Right ventricle myocardium superior (tissue), 1 donor: ENCODE data around the gene CLDN6. TPM values are rescaled to one million over a fixed set of nuclear protein-coding genes. Genes with fewer than 3 reads are reported as not detected.

Source experiments
- ATAC-seq: fragments of 200-7000 bp; cut with Tn5 transposase; one replicate; pipeline ENCODE4 v1.9.1; 2020; ENCODE audit warnings: mild to moderate bottlenecking; ENCODE audit not compliant: poor library complexity
- DNase-seq: peaks from one replicate; pipeline ENCODE4 v3.0.0-alpha.2; 2020
- intact Hi-C: fragments of 100-400 bp; cut with DNase I; formaldehyde crosslinking; loops from one replicate; pipeline ENCODE4 v1.11.2; 2022
- total RNA-seq: library from RNA; stranded (reverse); fragmentation: NEBNext Ultra II Directional; extraction: Animal tissue kit (Norgen Biotek cat#: 25700); gene quantifications from one replicate; pipeline ENCODE4 v1.2.1, GENCODE V29; 2021
- donor health status: DM: no; HTN: yes; CAD: no; lungs with severe emphysema.

CLDN6 gene
- total RNA-seq, 1 donor from 2014 or later, result not detected

DNA sequence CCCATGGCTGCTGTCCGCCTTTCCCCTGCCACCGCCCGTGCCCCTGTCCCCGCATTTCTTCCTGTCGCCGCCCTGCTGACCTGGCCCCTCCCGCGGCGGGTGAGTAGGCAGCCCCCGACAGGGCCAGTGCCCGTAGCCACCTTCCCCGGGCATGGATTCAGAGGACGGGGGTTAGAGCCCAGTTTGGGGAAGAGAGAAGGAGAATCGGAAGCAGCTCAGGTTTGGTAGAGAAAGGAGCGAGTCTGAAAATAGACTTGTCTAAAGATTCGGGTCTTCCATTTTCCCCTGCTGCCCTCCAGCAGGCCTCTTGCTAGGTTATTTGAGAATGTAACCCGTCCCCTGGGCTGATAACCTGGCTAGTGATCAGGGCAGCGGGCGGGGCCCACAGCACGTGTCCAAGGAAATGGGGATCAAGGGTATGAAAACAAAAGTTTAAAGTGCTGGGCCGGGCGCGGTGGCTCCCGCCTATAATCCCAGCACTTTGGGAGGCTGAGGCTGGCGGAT is 13.2 kb downstream of the CLDN6 start:
- intact Hi-C loops, result no loop called here
- no peak for ATAC-seq

DNA sequence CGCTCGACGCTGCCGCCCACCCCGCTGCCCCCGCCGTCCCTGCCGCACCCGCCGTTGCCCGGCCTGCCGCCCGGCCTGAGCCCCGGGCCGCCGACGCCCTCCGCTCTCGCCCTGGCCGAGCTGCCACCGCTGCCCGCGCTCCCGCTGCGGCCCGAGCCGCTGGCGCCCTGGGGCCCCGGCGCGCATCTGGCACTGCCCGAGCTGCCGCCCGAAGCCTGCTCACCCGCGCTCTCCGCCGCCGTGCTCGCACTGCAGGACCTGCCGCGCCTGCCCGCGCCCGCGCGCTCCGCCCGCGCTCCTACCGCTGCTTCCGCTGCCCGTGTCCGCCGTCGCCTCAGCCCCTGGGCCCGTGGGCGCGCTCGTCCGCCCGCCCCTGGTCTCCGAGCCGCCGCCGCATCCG is 13.7 kb downstream of the CLDN6 start:
- ATAC-seq, result no peak
- intact Hi-C loops, result no loop called here
- DNase-seq, result no peak

More for the DNA sequence above, 13.2 kb downstream of the CLDN6 start:
- no peak for DNase-seq

DNA sequence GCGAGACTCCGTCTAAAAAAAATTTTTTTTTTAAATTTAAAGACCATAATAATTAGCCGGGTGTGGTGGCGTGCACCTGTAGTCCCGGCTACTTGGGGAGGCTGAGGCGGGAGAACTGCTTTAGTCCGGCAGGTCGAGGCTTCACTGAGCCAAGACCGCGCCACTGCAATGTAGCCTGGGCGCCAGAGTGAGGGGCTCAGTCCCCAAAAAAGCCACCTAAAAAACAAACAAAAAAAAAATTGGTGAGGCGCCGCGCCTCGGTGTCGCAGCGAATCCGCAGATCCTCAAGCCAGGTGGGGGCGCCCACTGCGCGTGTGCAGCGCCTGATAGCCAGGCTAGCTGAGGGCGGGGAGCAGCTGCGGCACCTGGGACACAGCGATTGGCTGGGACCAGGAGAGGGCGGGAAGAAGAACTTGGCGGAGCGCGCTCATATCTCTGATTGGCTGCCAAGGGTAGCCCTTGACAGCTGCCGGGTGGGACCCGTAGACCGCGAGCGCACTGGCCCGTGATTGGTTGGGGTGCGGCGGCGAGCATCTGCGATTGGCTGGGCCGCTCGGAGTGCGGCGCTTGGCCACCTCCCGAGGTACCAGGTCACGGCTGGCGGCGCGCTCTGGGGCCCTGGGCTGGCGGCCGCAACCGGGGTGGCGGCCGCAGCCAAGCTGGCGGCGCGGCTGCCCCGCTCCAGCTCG is 14.3 kb downstream of the CLDN6 start:
- ATAC-seq (peak; percentile 98), DNase-seq (peak; percentile 98)
- intact Hi-C loops, result no loop called here

DNA sequence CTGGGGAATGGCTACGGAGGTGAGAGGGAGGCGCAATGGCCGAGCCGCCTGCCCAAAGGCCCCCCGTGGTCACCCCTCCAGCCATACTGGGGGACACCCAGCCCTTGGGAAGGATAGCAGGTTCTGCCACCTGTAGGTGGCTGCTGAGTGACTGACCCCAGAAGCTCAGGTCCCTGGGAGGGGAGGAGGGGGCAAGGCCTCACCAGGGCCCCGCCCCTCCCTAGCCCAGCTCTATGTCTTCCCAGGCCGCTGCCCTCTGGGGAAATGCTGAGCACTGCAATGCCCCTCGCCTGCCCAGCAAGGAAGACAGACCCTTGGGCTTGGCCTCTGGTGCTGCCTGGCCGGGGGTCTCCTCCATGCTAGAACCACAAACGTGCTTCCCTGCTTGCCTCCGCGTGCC is 16.7 kb downstream of the CLDN6 start:
- ATAC-seq (no peak), DNase-seq (no peak)
- intact Hi-C loops, result no loop called here

DNA sequence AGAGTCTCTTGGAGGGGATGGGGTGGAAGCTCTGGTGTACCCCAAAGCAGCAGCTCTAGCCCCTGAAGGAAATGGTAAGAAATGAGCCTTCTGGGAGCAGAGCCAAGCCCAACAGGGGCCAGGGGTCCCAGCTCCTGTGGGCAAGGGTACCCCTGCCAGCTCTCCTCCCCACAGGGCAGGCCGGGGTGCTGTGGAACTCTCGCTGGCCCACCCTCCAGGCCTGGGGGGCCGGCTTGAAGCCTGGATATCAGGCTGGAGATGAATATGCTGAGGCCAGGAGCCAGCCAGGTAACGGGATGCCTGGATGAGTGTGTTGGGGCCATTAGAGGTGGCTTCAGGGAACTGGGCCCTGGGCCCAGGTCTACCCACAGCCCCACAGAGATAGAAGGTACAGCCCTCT is 17.4 kb downstream of the CLDN6 start:
- DNase-seq, result no peak
- no peak for ATAC-seq
- intact Hi-C loops, result no loop called here

DNA sequence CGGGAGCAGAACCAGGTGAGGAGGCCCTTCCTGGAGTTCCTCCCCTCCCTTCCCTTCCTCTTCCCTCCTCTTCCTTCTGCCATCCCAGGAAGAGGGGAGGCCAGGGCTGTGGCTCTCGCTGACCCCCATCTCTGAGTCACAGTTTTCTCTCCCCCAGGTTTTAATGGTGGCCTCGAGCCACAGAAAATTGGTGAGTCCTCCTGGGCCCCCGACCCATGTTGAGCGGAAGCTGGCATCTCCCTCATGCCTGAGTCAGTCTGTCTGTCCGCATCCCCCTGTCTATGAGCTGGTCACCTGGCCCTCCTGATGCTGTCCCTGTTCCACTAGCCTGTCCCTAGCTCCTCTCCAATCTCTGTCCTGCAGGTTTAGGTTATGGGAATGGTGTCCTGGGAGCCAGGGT is 18.1 kb downstream of the CLDN6 start:
- ATAC-seq (no peak), DNase-seq (no peak)
- intact Hi-C loops, result no loop called here

DNA sequence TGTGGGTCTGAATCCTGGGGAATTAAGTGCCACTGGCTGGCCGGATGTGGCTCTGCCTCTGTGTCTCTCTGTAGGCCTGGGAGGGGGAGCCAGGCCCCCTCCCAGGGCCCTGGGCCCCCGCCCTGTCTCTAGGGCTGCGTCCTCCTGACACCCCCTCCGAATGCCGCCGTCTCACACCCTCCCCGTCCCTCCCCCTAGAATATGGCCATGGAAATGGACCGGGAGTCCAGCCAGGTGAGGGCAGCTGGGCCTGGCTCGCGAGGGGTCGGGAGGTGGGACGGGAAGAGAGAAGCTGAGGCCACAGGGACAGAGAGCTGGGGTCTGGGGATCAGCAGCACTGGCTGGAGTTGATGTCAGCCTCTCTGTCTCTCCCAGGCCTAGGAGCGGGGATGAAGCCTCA is 21.7 kb downstream of the CLDN6 start:
- intact Hi-C loops, result no loop called here
- ATAC-seq (no peak), DNase-seq (no peak)

DNA sequence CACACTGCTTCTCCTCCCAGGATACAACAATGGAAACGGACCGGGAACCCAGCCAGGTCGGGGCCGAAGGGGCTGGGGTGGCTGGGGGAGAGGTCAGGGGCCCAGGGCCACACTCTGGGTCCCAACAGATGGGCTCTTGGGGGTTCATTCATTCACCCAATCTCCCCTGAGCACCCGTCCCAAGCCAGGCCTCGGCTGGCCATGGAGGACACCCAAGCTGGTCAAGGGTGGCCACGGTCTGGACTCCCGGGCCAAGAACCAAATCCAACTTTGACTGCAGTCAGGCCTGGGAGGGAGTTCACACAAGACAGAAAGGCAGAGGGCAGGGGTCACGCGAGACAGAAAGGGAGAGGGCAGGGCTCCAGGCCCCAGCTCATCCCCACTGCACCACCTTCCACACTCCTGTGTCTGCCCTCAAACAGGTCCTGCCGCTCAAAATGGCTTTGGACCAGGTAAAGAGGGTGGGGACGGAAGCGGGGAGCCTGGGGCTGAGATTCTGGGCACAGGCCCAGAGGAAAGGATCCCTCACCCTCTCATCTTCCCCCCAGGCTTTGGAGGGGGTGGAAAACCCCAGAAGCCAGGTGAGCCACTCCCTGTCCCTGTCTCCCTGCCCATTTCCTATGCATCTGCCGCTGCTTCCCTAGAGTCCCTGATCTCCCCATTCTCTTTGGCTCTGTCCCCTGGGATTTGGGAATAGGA is 25.5 kb downstream of the CLDN6 start:
- ATAC-seq (no peak), DNase-seq (no peak)
- intact Hi-C loops, result no loop called here

DNA sequence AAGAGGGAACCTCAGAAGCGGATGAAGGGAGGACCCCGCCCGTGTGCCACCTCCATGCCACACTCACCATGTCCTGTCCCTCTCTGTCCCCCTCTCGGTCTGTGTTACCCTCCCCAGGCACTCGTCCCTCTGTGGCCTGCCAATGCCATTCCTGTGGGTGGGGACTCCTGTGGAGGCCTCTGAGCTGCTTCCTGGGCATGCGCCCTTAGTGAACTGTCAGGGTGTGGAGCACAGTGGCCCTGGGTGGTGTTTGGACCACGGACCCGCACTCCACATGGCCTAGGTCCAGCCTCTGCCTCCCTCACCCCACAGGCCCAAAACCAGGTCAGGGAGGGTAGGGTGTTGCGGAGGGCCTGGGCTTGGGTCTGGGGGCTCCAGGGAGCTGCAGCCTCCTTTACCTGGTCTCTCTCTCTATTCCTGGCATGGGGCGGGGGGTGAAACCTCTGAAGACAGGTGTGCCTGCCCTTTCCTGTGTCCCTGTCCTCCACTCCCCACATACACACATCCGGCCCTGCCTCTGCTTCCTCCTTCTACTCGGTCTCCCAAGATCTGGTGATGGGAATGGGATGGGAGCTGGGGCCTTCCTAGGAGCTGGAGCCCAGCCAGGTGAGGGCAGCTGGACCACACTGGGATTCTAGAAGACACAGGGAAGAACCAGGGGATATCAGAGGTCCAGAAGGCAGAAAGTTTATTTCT is 26.3 kb downstream of the CLDN6 start:
- DNase-seq (no peak), ATAC-seq (no peak)
- intact Hi-C loops, result no loop called here

DNA sequence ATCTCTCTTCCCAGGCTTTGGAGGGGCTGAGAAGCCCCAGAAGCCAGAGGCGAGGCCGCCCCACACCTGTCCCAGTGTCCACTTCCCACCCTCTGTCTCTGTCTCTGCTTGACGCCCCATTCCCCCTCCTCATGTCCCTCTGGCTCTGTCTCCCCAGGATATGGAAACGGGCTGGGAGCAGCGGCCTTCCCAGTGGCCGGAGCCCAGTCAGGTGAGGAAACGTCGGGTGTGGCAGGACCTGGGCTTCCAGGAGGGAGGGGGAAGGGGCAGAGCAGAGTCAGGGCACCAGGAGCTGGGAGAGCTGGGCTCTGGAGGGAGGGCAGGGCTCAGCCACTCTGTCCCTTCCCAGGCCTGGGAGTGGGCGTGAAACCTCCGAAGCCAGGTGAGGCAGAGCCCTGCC is 27.1 kb downstream of the CLDN6 start:
- DNase-seq, result no peak
- no peak for ATAC-seq
- intact Hi-C loops, result no loop called here

DNA sequence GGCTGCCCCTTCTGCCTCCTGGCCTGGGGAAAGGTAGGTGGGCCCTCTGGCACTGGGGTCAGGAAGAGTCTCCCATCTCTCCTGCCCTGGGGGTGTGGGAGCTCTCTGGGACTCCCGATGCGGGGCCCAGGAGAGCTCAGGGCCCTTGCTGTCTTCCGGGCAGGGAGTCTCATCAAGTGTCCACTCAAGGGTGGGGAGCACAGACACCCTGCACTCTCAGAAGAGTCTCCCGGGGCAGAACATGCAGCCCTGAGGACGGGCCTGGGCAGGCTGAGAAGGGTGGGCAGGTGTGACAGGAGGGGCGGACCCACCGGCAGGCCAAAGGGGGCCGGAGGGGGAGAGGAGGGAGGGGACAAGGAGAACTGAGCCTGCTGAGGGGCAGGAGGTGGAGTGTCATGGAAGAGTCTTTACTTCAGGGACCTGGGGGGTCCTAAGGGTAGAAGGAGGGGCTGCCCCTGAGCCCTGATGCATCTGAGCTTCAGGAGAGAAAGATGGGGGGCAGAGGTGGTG is 29.3 kb downstream of the CLDN6 start:
- ATAC-seq (no peak), DNase-seq (no peak)
- intact Hi-C loops, result no loop called here

DNA sequence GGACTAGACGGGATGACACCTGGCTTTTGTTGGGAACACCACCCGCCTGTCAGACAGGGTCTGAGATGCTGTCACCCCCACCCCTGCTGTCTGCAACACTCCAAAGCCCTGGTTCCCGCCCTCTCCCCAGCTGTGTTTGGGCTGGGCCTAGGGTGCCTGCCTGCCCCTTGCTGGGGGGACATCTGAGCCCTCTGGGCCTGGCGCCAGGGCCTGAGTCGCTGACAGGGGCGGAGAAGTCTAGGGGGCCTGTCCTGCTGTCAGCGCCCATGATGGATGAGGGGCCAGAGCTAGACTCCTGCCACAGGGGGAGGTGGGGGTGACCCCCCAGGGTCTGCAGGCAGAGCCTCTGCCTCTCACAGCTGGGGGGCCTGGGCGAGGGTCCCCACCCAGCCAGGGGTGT is 30.1 kb downstream of the CLDN6 start:
- intact Hi-C loops, result no loop called here
- no peak for DNase-seq
- ATAC-seq, result no peak

DNA sequence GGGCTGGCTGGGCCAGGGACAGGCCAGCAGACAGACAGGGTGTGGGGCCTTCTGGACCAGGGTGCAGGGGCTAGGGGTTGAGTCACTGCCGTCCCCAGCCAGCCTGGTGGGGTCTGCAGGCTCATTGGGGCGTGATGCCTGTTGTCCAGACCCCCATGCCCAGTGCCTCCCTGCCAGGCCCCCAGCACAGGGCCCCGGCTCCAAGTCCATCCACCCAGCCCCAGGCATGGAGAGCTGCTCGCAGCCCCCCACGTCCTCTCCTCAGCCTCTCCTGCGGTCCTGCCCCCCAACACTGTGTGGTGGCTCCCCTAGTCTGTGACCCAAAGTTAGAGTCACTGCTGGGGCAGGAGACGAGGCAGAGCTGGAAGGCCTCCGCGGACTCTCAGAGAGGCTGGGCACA is 30.7 kb downstream of the CLDN6 start:
- intact Hi-C loops, result no loop called here
- DNase-seq (no peak), ATAC-seq (no peak)

DNA sequence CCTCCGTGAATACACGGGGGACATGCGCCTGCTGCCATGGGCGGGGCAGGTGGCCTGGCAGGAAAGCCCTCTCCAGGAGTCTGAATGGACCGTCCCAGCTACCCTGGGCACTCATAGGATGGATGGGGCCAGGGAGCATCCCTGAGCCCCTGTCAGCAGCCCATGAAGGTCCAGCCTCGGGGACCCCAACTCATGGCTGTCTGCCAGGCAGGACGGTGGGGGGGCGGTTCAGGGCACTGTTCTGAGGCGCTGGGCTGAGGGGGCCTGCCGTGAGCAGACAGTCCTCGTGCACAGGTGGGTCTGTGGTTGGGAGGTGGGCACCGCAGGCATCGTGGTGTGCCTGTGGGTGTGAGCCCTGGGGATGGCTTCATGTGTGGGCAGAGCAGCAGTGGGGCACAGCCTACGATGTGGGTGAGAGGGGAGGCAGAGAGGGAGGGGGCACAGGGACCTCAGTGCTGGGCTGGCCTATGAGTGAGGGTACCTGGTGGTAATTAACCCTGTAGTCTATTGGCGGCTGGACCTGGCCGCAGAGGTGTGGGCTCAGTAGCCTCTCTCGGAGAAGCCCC is 31.3 kb downstream of the CLDN6 start:
- ATAC-seq (no peak), DNase-seq (no peak)
- intact Hi-C loops, result no loop called here

DNA sequence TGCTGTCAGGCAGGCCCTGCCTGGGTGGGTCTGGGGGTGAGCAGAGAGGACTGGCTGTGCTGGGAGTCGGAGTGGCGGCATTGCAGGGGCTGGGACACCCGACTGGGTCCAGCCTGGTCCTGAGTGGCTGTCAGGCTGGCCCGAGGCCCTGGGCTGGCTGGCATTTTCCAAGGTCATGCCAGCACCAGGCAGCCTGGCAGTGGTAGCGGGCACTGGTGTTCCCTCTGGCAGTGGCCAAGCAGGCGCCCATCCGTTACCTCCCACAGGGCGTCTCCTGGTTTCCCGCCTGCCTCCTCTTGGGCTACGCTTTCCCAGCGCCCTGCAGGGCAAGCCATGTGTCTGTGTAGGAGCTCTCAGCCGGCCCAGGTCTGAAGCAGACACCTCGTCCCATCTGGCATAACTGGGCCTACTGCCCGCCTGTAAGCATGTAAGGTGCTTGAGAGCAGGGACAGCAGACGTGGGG is 32.1 kb downstream of the CLDN6 start:
- peak; percentile 78 for ATAC-seq
- intact Hi-C loops, result no loop called here
- peak; percentile 80 for DNase-seq

DNA sequence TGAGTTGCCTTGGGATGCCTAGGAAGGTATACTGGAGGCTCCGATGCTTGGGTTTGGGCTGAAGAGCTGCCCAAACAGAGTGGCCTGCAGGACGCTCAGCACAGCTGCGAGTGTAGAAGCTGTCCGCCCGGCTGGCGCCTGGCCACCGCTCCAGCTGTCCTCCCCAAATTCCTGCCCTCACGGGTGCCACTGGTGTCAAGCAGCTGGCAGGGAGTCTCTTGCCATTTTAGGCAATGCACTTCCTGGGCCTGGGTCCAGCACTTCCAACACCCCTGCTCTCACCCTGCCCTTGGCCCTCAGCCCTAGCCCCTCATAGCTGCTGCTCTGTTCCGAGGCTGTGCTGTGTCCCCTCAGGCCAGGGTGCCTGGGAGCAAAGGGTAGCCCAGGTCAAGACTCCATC is 32.5 kb downstream of the CLDN6 start:
- intact Hi-C loops, result no loop called here
- DNase-seq, result peak; percentile 66
- ATAC-seq, result peak; percentile 50

DNA sequence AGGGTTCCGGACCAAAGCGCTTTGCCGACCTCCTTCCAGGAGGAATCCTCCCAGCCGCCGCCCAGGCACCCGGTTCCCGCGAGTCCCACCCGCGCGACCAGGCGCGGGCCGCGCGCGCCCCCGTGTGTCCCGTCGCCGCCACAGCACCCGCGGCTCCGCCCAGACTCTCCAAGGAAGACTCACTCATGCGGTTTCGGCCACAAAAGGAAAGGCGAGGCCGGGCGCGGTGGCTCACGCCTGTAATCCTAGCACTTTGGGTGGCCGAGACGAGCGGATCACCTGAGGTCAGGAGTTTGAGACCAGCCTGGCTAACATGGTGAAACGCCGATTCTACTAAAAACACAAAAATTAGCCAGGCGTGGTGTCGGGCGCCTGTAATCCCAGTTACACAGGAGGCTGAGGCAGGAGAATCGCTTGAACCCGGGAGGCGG is 34.3 kb downstream of the CLDN6 start:
- DNase-seq (peak; percentile 90), ATAC-seq (peak; percentile 55)
- intact Hi-C loops, result no loop called here

DNA sequence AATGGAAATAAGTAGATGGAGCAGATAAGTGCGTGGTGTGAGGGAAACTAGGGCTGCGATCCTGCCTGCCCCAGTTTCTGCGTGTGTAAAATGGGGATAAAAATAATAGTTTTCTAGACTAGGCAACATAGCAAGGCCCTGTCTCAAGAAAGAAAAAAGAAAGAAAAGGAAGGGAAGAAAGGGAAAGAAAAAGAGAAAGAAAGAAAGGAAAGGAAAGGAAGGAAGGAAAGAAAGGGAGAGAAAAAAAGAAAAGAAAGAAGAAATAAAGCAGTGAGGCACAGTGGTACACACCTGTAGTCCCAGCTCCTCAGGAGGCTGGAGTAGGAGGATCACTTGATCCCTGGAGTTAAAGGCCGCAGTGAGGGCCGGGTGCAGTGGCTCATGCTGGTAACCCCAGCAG is 35.6 kb downstream of the CLDN6 start:
- DNase-seq (no peak), ATAC-seq (no peak)
- intact Hi-C loops, result no loop called here

DNA sequence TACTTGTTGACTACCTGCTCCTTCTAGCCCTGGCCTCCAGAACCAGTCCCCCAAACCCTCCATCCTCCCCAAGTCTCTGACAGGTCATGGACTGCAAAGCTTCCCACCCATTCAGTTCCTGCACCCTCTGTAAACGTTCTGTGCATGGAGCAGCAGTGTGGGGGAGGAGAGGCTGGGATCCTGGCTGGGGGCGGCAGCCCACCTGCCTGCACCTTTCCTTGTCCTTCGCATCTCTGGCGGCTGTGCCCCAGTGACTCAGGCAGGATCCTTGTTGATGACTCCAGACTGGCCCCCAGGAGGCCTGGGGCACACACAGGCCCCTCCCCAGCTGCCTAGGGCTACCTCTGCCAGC is 36.1 kb downstream of the CLDN6 start:
- ATAC-seq, result no peak
- no peak for DNase-seq
- intact Hi-C loops, result no loop called here
